Measurements from ENCODE around the gene PIGR.

PIGR gene

DNA sequence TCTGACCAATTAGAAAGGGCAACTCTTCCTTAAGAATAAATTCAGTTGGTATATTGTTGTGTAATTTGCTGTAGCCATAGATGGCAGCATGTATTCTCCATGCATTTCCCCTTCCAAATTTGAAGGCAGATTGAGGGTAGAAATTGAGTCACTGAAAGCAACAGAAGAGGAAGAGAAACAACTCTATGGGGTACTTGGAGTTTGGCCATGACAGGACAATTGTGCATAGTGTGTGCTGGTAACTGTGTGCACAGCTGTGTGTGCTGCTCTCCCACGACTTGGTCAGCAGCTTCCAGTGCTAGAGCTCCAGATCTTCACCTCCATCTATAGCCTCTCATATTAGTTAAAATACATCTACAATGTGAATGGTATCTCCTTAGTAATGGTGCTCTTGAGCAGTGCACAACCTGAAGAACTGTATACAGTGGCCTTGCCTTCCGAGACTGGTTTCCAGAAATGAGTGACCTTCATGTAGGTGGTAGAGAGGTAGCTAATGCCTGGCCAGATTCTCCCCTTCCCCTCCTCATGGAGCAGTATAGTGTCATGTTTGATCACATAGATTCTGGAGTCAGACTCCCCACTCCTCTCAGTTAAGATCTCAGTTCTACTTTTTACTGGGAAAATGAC is 24.9 kb upstream of the PIGR start:
- H3K27ac ChIP-seq, result no peak overlapping the region
- CTCF ChIA-PET, result interaction anchor here (0.6 to 2.5 kb wide), 2 partner anchors 11 to 510 kb away, joined by 3 to 9 read pairs; no protein-coding TSS in a partner anchor
- DNase-seq (ENCODE audit: low spot score), result no peak
- POLR2A ChIA-PET (ENCODE audit: low non-redundant PET), result no interaction called here
- TF ChIP-seq, protein P1, sequence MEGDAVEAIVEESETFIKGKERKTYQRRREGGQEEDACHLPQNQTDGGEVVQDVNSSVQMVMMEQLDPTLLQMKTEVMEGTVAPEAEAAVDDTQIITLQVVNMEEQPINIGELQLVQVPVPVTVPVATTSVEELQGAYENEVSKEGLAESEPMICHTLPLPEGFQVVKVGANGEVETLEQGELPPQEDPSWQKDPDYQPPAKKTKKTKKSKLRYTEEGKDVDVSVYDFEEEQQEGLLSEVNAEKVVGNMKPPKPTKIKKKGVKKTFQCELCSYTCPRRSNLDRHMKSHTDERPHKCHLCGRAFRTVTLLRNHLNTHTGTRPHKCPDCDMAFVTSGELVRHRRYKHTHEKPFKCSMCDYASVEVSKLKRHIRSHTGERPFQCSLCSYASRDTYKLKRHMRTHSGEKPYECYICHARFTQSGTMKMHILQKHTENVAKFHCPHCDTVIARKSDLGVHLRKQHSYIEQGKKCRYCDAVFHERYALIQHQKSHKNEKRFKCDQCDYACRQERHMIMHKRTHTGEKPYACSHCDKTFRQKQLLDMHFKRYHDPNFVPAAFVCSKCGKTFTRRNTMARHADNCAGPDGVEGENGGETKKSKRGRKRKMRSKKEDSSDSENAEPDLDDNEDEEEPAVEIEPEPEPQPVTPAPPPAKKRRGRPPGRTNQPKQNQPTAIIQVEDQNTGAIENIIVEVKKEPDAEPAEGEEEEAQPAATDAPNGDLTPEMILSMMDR (conservative IDR thresholded peaks at IDR 0.05; ENCODE audit: low read depth), result no peak

- TF ChIP-seq, protein P1 (conservative IDR thresholded peaks at IDR 0.05; ENCODE audit: low read depth), result no peak
- no peak for DNase-seq (ENCODE audit: low spot score)
- no peak within 1 kb of the TSS for H3K27ac ChIP-seq
- POLR2A ChIA-PET (ENCODE audit: low non-redundant PET), result no interaction called here
- CTCF ChIA-PET, result interaction anchor here (2.5 kb wide), 1 partner anchor 12 kb away, joined by 9 read pairs; no protein-coding TSS in a partner anchor
Observed at GRCh38 chr1:206970446-206970845, 24.2 kb upstream of the PIGR start, which contains the start of gene FCAMR. FCAMR (minus strand) TSS chr1:206970460; CDS start chr1:206970125, 335 bp downstream.

- CTCF ChIA-PET, result interaction anchor here (2.5 kb wide), 1 partner anchor 13 kb away, joined by 9 read pairs; no protein-coding TSS in a partner anchor
- TF ChIP-seq, protein P1 (conservative IDR thresholded peaks at IDR 0.05; ENCODE audit: low read depth), result no peak
- POLR2A ChIA-PET (ENCODE audit: low non-redundant PET), result no interaction called here
- no peak overlapping the region for H3K27ac ChIP-seq
- DNase-seq (ENCODE audit: low spot score), result no peak
Observed at GRCh38 chr1:206969090-206969489, 22.8 kb upstream of the PIGR start.

GRCh38 chr1:206967096-206967849 is 21.0 kb upstream of the PIGR start:
- TF ChIP-seq, protein P1 (conservative IDR thresholded peaks at IDR 0.05; ENCODE audit: low read depth), result no peak
- DNase-seq (ENCODE audit: low spot score), result no peak
- no peak overlapping the region for H3K27ac ChIP-seq
- POLR2A ChIA-PET (ENCODE audit: low non-redundant PET), result no interaction called here
- CTCF ChIA-PET, result no interaction called here

GRCh38 chr1:206965781-206966180 is 19.5 kb upstream of the PIGR start:
- DNase-seq (ENCODE audit: low spot score), result no peak
- POLR2A ChIA-PET (ENCODE audit: low non-redundant PET), result no interaction called here
- H3K27ac ChIP-seq, result no peak overlapping the region
- TF ChIP-seq, protein P1 (conservative IDR thresholded peaks at IDR 0.05; ENCODE audit: low read depth), result no peak
- CTCF ChIA-PET, result interaction anchor here (0.9 kb wide), 1 partner anchor 13 kb away, joined by 8 read pairs; no protein-coding TSS in a partner anchor

- CTCF ChIA-PET, result interaction anchor here (0.9 kb wide), 1 partner anchor 9 kb away, joined by 3 read pairs; no protein-coding TSS in a partner anchor
- no peak overlapping the region for H3K27ac ChIP-seq
- POLR2A ChIA-PET (ENCODE audit: low non-redundant PET), result no interaction called here
- DNase-seq (ENCODE audit: low spot score), result no peak
- TF ChIP-seq, protein P1 (conservative IDR thresholded peaks at IDR 0.05; ENCODE audit: low read depth), result no peak
Observed at GRCh38 chr1:206963740-206964139, 17.5 kb upstream of the PIGR start.

All from RWPE1 (cell line).